ENCODE results near the gene NINL.

NINL gene

GRCh38 chr20:25460566-25461280, 124.6 kb downstream of the NINL start:
- DNase-seq, result no peak

- no peak for DNase-seq
Observed at GRCh38 chr20:25459916-25460535, 125.3 kb downstream of the NINL start.

DNA sequence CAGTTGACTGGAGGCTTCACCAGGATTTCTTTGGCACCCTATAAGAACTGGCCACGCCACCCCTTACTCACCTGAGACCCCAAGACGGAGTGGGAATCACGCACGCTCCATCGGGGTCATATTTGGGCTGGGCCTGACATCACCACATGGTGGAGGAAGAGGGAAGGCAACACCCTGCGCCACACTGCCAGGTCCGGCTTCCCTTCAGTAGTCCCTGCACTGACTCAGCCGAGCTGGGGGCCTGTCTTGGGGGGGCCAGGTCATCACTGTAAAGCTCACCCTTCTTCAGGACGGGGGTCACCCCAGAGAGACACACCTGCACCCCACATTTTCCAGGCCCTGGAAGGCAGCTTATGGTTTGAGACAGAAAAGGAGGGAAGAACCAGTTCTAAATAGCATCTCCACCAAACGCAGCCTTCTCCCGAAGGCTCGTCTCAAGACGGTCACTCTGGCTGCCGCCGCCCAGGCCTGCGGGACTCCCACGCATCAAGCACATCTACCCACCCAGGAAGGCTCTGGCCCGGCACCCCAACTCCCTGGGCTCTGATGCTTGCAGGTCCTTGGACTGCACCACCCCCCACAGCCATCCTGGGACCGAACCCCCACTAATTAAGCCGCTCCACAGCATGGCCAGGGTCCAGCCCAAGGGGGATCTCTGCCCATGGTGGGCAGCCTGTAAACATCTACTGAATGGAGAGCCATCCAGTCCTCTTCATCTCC, 126.1 kb downstream of the NINL start:
- no peak for DNase-seq

GRCh38 chr20:25457886-25458680, 127.2 kb downstream of the NINL start:
- DNase-seq, result no peak

- no peak for DNase-seq
Observed at GRCh38 chr20:25454153-25454900, 131.0 kb downstream of the NINL start.

- no peak for DNase-seq
Observed at GRCh38 chr20:25453035-25453810, 132.1 kb downstream of the NINL start.

GRCh38 chr20:25452333-25452732, 133.0 kb downstream of the NINL start:
- DNase-seq, result no peak

DNA sequence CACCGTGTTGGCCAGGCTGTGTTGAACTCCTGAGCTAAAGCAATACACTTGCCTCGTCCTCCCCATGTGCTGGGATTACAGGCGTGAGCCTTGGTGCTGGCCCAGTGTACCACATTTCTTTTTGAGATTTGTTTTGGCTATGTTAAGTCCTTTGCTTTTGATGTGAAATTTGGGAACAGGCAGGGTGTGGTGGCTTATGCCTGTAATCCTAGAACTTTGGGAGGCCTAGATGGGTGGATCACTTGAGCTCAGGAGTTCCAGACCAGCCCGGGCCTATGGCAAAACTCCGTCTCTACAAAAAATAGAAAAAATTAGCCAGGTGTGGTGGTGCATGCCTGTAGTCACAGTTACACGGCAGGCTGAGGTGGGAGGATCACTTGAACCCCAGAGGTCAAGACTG, 137.7 kb downstream of the NINL start:
- no peak for DNase-seq

DNA sequence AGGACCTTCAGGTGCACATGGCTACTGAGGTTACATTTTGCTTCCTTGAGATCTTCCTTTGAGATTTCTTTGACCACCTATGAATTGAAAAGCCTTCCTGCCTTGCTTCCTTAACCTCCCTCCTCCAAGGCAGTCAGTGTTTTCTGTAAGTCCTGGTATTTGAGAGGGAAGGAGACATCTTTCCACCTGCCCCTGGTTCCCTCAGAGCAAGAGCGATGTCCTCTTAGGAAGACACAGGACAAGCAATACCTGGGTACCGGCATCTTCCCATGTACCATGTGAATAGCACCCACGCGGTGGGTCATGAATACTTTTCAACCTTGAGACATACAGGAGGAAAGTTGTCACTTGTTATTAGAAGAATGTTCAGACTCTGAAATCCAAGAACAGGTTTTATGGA, 140.8 kb downstream of the NINL start:
- DNase-seq, result no peak

- no peak for DNase-seq
Observed at GRCh38 chr20:25439328-25439727, 146.0 kb downstream of the NINL start.

GRCh38 chr20:25437153-25437581, 148.2 kb downstream of the NINL start:
- DNase-seq, result no peak

- DNase-seq, result no peak
Observed at GRCh38 chr20:25424536-25424935, 160.8 kb downstream of the NINL start.

- DNase-seq, result no peak
Observed at GRCh38 chr20:25422032-25422431, 163.3 kb downstream of the NINL start.

- DNase-seq, result no peak
Observed at GRCh38 chr20:25421102-25421501, 164.2 kb downstream of the NINL start.

- DNase-seq, result peak; percentile 9
Observed at GRCh38 chr20:25418776-25419175, 166.6 kb downstream of the NINL start.

DNA sequence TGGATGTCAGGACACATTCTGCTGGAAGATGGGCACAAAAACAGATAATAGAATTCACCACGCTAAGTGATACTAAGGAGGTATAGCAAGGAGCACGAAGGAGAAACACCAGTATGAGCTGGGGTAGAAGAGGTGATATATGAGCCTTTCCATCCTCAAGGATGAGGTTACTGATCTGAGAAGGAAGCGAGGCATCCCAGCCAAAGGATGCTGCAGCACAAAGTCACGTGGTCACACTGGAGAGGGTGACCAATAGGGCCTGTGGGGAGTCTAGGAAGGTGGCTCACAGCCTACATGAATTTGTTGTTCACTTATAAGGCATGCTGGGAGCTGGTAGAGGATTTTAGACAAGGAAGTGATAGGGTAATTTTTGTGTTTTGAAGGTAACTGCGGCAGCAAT, 176.4 kb downstream of the NINL start:
- DNase-seq, result no peak

GRCh38 chr20:25408170-25408547, 177.2 kb downstream of the NINL start:
- DNase-seq, result no peak

DNA sequence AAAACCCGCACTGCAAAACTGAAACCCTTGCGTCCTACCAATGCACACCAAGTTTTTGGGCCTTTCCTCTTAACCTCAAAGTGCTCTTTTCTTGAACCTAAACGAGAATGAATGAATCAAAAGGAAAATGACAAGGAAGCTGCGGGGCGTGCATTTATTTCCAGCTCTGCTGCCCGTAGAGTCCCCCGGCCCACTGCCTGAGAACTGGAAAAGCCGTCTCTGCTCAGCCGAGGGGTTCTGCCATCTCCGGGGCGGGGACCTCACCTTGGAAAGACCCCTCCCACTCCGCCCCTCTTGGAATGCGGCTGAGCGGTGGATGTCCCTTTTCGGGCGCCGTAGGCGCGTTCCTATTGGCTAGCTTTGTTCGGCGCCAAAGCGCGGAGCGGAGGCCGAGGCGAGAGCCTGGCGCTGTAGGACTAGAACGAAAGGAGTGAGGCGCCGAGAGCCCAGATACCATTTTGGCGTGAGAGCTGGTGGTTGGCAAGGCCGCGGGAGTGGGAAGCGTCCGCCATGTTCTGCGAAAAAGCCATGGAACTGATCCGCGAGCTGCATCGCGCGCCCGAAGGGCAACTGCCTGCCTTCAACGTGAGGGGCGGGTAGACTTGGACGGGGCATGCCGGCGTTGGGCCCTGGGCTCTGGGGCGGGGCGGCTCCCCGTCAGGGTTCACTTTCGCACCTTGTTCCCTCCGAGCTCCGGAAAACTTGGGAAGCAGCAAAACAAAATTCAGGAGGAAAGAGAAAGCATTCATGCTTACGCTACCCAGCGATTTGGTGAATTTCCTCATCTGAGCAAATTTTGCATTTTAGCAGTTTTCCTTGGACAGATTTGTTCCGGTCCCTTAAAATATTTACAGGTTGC, 177.8 kb downstream of the NINL start, which contains the start of gene GINS1:
Gene GINS1, plus strand, starts transcription at position 363 of the 859 bp plus-strand sequence. Its CDS starts 148 bp downstream, at position 511.
- peak; percentile 94 for DNase-seq

Measured in activated CD4-positive, alpha-beta T cell treated with anti-CD3 and anti-CD28 coated beads, Interleukin-10, Interleukin-2, amounts not matched to agents 100 ng/mL and 50 ng/mL, durations not matched to agents 16 hours and 8 hours (primary cell).